NCI-H1048 (cell line): ENCODE results near the gene DDT.
"Not testable (repeated sequence)": the region's sequence is repeated elsewhere in the genome, so short reads cannot be mapped to it uniquely, and the experiment has no call there.

Source experiments
- DNase-seq: peaks from one replicate; lab custom pipeline; 2025; lab: John Stamatoyannopoulos, UW

DDT gene

DNA sequence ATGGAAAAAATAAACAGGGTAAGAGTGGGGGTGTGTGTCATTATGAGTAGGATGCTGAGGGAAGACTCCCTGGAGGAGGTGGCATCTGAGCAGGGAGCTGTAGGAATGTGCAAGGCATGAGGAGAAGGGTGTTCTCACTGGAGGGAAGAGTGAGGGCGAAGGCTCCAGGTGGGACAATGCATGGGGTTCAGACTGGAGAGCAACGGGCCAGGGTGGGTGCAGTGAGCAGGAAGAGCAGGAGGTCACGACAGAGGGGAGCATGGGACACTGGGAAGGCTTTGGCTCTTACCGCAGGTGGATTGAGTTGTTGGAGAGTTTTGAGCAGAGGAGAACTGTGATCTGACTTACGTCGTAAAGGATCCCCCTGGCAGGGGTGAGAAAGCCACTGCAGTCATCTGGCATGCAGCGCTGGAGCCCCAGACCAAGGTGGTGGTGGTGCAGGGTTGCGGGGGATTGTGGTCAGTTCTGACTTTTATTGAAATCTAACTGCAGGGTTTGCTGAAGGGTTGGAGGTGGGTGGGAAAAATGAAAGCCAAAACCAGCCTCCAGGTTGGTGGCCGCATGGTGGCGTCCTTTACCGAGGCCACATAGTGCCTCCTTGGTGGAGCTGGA, 21.3 kb downstream of the DDT start:
- not testable (repeated sequence) for DNase-seq

DNA sequence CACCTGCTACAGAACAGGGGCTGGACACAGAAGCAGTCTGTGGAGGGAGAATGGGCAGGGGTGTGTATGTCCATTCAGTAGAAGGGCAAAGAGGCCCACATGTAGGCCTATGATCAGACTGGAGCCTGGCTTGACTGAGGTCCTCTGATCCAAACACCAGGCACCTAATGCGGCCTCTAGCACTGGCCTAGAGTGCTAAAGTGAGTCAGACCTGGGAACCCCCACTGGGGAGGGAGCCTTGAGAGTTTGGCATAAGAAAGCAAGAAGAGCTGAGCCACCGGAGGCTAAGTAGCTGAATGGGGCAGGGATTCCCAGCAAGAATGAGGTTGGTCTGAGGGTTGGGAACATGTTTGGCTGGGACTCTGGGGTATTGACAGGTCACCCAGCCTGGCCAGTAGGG, 22.9 kb downstream of the DDT start:
- DNase-seq, result not testable (repeated sequence)

DNA sequence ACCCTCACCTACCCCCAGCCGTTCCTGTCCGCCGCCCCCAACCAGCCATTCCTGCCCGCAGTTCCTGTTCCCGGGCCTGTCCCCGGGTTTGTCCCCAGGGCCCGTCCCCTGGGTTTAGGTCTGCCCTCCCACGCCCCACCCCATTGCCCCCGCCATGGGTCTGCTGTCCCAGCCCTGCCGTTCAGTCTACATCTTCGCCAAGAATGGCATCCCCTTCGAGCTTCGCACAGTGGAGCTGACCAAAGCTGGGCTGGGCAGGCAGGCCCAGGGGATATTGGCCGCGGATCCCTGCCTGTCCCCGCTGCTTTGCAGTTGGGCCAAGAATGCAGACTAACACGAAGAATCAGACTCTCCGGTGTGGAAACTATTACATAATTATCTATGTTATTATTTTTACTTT, 24.5 kb downstream of the DDT start:
- DNase-seq, result not testable (repeated sequence)

DNA sequence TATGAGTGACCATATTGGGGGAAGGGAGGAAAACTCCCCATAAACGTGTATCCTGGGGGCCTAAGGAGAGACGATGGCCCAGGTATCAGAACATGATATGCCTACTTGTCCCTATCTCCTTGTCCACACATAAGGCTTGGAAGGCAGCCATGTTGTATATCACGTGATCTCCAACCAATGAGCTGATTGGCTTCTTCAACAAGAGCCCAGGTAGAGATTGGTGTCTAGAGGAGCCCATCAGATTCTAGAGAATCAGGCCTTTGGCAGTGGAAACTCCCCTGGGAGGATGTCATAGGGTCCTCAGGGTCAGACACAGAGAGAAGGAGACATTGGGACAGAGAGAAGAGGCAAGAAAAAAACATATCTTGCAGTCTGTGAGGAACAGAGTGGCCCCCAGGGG, 26.9 kb downstream of the DDT start:
- not testable (repeated sequence) for DNase-seq

DNA sequence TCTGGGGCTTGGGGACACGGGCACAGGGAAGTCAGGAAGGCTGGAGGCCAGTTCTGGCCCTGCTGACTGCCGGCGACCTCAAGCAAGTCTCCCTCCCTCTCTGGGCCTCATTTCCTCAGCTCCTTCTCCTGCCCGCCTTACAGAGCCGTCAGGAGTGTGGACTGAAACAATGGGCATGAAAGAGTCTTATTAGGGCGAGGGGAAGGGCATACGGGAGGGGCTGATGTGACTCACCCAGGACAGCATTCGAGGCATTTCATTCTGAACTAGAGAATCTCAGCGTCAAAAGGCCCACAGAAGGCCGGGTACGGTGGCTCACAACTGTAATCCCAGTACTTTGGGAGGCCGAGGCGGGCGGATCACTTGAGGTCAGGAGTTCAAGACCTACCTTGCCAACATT, 34.1 kb downstream of the DDT start:
- not testable (repeated sequence) for DNase-seq

DNA sequence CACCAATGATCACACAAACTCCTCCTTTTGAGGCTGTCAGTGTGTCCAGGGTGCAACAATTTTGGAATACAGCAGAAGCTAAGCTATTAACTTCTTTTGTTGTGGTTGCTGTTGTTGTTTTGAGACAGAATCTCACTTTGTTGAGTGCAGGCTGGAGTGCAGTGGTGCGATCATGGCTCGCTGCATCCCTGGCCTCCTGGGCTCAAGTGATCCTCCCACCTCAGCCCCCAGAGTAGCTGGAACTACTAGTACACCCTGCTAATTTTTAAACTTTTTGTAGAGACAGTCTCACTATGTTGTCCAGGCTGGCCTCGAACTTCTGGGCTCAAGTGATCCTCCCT, 35.3 kb downstream of the DDT start:
- no peak for DNase-seq

DNA sequence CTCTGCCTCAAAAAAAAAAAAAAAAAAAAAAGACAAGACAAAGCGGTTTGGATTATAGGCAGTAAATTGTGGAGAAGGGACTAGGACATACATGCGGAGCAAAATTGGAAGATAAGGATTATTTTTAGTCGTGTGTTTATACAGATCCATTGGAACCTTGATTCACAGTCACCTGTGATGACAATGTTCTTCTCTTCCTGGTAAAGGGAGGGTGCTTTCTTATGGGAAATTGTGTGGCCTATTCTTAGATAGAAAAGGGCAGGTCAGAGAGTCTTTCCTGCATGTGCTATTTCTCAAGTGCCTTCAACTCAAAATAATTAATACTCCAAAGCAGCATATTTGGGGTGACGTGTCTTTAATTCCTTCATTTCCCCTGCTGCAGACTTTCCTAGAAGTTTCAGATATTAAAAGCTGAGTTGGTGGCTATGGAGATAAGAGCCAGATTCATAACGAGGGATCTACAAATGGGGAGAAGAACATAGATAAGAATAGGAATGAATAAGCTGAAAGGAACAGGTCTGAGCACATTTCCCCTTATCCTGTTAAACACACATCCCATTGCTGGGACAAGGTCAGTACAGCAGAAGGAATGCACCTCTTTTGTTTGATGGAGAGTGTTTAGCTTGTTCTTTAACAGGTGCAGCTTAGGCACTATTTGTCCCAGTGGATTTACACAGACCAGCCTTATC, 35.8 kb downstream of the DDT start:
- DNase-seq, result no peak

DNA sequence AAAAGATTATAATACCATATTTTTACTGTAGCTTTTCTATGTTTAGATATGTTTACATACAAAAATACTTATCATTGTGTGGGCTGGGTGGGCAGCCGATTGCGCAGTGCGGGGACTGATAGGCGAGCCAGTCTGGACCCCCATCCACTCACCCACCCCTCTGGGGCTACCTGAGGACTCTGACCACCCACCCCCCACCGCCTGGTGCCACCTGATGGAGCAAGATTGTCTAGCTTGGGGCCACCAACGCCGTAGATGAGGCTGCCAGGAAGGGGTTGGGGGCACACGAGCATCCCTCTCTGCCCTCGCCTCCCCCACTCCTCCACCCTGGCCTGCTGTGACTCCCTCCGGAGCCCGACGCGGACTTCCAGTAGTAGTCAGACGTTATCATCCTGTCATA, 47.7 kb downstream of the DDT start:
- DNase-seq, result no peak

DNA sequence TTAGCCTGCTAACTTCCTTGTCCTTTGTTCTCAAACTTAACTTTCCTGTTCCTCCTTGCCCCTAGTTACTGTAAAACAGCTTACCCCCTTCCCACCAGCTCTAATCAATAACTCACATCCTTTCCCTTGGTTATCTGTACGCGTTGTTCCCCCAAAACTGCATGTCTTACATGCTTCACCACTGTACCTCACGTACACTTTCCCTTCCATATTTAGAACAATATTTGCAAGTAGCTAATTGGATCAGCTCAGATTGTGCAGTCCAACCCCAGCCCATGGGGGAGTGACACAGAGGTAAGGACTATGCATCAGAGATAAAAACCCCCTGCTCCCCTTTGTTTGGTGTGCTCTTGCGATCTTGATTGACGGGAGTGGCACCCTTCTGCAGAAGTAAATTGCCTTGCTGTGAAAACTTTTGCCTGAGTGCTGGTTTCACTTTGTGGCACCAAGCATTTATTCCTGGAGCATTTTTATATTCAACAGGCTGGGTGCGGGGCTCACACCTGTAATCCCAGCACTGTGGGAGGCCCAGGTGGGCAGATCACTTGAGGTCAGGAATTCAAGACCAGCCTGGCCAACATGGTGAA, 49.1 kb downstream of the DDT start:
- no peak for DNase-seq

DNA sequence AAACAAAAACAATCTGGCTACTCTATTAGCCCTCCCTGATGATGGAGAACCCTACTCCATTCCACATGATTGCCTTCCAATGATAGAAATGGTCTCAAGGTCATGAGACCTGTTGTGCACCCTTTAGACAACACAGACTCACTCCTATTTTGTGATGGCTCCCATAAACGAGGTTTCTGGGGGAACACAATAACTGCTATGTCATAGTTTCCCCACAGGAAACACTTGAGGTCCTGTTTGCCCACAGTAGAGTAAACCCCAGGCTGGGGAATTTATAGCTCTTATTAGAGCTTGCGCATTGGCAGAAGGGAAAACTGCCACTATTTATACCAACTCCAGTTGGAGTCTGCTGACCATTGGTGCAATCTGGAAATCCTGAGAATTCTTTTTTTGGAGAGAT, 51.3 kb downstream of the DDT start:
- DNase-seq, result no peak

DNA sequence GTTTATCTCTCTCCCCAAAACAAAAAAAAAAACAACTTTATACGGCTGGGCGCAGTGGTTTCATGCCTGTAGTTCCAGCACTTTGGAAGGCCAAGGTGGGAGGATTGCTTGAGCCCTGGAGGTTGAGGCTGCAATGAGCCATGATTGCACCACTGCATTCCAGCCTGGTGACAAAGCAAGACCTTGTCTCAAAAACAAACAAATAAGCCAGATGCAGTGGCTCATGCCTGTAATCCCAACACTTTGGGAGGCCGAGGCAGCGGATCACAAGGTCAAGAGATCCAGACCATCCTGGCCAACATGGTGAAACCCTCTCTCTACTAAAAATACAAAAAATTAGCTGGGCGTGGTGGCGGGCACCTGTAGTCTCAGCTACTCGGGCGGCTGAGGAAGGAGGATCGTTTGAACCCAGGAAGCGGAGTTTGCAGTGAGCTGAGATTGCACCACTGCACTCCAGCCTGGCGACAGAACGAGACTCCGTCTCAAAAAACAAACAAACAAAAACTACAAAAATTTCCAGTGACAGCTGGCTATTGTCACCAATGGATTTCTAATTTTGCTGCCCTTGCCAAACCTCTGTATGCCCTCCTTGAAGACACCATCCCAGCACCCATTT, 52.5 kb downstream of the DDT start:
- not testable (repeated sequence) for DNase-seq
